Pulmonary artery endothelial cell (primary cell): Measurements from ENCODE around the gene C19orf38. TPM values are rescaled to one million over a fixed set of nuclear protein-coding genes. Genes with fewer than 3 reads are reported as not detected.

ENCODE experiments used
- DNase-seq: peaks from one replicate; pipeline ENCODE4 v3.0.0-alpha.2; 2011; ENCODE audit warnings: low read depth, low spot score
- total RNA-seq: library from RNA; depleted of rRNA; stranded (reverse); fragments of >200 nt; gene quantifications from 2 replicates; pipeline ENCODE4 v1.2.3, GENCODE V29; 2014

C19orf38 gene
- total RNA-seq, 1 donor from 2014 or later = not detected

GRCh38 chr19:10899151-10899653, 51.0 kb downstream of the C19orf38 start:
- no peak for DNase-seq

- DNase-seq = no peak
Observed at GRCh38 chr19:10907925-10908324, 59.7 kb downstream of the C19orf38 start.

GRCh38 chr19:10908380-10908960, 60.3 kb downstream of the C19orf38 start:
- DNase-seq = no peak

- DNase-seq = no peak
Observed at GRCh38 chr19:10911579-10912363, 63.6 kb downstream of the C19orf38 start.

GRCh38 chr19:10912619-10913018, 64.4 kb downstream of the C19orf38 start:
- no peak for DNase-seq

GRCh38 chr19:10913716-10914340, 65.6 kb downstream of the C19orf38 start:
- DNase-seq = no peak

- DNase-seq = no peak
Observed at GRCh38 chr19:10915130-10916091, 67.2 kb downstream of the C19orf38 start.

GRCh38 chr19:10916602-10917001, 68.4 kb downstream of the C19orf38 start:
- DNase-seq = no peak

GRCh38 chr19:10918359-10918758, 70.1 kb downstream of the C19orf38 start:
- no peak for DNase-seq

Other genes starting within 250 kb of the C19orf38 start
- gene SLC44A2, start 222.9 kb upstream of the C19orf38 start, total RNA-seq = 27.3 and 31.0 TPM in 2 replicates
- gene ILF3, start 194.1 kb upstream of the C19orf38 start, total RNA-seq = 148 and 178 TPM in 2 replicates
- gene QTRT1, start 147.0 kb upstream of the C19orf38 start, total RNA-seq = 34.6 and 42.4 TPM in 2 replicates
- gene DNM2, start 130.3 kb upstream of the C19orf38 start, total RNA-seq = 116 and 131 TPM in 2 replicates
- 32.6 and 39.4 TPM in 2 replicates for gene TMED1, start 12.2 kb upstream of the C19orf38 start, total RNA-seq
- 25.7 and 32.2 TPM in 2 replicates for gene CARM1, start 23.1 kb downstream of the C19orf38 start, total RNA-seq
- gene YIPF2, start 80.2 kb downstream of the C19orf38 start, total RNA-seq = 98.3 and 109 TPM in 2 replicates
- 28.7 and 38.0 TPM in 2 replicates for gene TIMM29, start 80.4 kb downstream of the C19orf38 start, total RNA-seq
- gene SMARCA4, start 112.6 kb downstream of the C19orf38 start, total RNA-seq = 92.4 and 92.8 TPM in 2 replicates
- 98.5 and 115 TPM in 2 replicates for gene LDLR, start 241.0 kb downstream of the C19orf38 start, total RNA-seq